RPMI8226 (cell line): ENCODE data around the gene PSMD11.
A peak's percentile ranks its signal among the peaks of the same experiment; 100 is the strongest.
"Not testable (repeated sequence)": the region's sequence is repeated elsewhere in the genome, so short reads cannot be mapped to it uniquely, and the experiment has no call there.

Source experiments
- DNase-seq: peaks from one replicate; pipeline ENCODE4 v3.0.0-alpha.2; 2015

Gene PSMD11

GRCh38 chr17:32444301-32445073, at the start of gene PSMD11:
PSMD11 (plus strand) TSS chr17:32444510; CDS start chr17:32444524, 14 bp downstream.
- peak; percentile 98 for DNase-seq

- DNase-seq: no peak
Observed at GRCh38 chr17:32396343-32396742, 48.0 kb upstream of the PSMD11 start.

- no peak for DNase-seq
Observed at GRCh38 chr17:32398946-32399345, 45.4 kb upstream of the PSMD11 start.

- not testable (repeated sequence) for DNase-seq
Observed at GRCh38 chr17:32410085-32410484, 34.2 kb upstream of the PSMD11 start.

GRCh38 chr17:32426894-32427293, 17.4 kb upstream of the PSMD11 start:
- no peak for DNase-seq

- no peak for DNase-seq
Observed at GRCh38 chr17:32429598-32429997, 14.7 kb upstream of the PSMD11 start.

GRCh38 chr17:32440722-32441121, 3.6 kb upstream of the PSMD11 start:
- no peak for DNase-seq

GRCh38 chr17:32441886-32442285, 2.4 kb upstream of the PSMD11 start:
- DNase-seq: peak; percentile 74

GRCh38 chr17:32443827-32444300, 446 bp upstream of the PSMD11 start:
- DNase-seq: no peak

GRCh38 chr17:32445074-32445415, 735 bp downstream of the PSMD11 start:
- DNase-seq: peak; percentile 15

GRCh38 chr17:32445497-32445896, 1.2 kb downstream of the PSMD11 start:
- DNase-seq: no peak

GRCh38 chr17:32445971-32446370, 1.7 kb downstream of the PSMD11 start:
- DNase-seq: no peak

- DNase-seq: no peak
Observed at GRCh38 chr17:32446949-32447348, 2.6 kb downstream of the PSMD11 start.

GRCh38 chr17:32449963-32450362, 5.7 kb downstream of the PSMD11 start:
- no peak for DNase-seq

GRCh38 chr17:32450379-32450778, 6.1 kb downstream of the PSMD11 start:
- DNase-seq: not testable (repeated sequence)

GRCh38 chr17:32451879-32452278, 7.6 kb downstream of the PSMD11 start:
- no peak for DNase-seq

- DNase-seq: no peak
Observed at GRCh38 chr17:32452281-32452680, 8.0 kb downstream of the PSMD11 start.

GRCh38 chr17:32453370-32453769, 9.1 kb downstream of the PSMD11 start:
- no peak for DNase-seq

- DNase-seq: no peak
Observed at GRCh38 chr17:32458371-32458770, 14.1 kb downstream of the PSMD11 start.

GRCh38 chr17:32460054-32460453, 15.7 kb downstream of the PSMD11 start:
- DNase-seq: no peak

GRCh38 chr17:32461498-32461852, 17.2 kb downstream of the PSMD11 start:
- no peak for DNase-seq

- DNase-seq: peak; percentile 74
Observed at GRCh38 chr17:32461853-32462617, 17.7 kb downstream of the PSMD11 start.

GRCh38 chr17:32463304-32463703, 19.0 kb downstream of the PSMD11 start:
- no peak for DNase-seq

GRCh38 chr17:32464374-32464773, 20.1 kb downstream of the PSMD11 start:
- no peak for DNase-seq
